ENCODE measurements around the gene PDE6D. TPM values are rescaled to one million over a fixed set of nuclear protein-coding genes. Genes with fewer than 3 reads are reported as not detected.

PDE6D gene
- total RNA-seq, 1 donor from 2014 or later: 47.1 TPM

DNA sequence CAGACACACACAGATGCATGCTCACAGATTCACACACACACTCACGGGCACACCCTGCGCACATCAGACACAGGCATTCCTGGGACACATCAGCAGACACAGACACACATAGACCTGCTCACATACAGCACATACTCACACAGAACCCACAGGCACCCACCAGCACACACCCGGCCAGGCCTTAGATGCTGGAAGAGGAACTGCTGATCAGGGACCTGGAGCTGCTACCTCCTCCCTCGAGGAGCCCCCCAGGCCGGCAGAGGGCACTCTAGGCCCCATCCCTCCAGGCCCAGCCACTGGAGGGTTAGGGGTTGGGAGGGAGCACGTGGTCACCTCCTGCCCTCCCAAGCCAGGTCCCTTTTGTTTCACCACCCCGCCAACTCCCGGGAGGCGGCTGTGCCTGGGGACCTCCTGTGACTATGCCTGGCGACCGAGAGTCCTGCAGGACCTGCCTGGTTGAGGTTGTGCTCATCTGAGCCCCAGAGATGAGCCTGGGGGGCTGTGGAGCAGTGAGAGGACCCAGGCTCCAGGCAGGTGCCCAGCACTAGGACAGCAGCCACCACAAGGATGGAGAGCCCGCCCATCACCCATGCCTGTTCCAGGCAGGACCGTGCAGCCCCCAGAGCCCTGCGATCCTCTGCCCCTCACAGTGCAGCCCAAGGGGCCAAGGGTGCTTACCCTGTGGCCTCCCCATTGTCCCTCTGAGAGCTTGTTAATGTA, 93.8 kb downstream of the PDE6D start:
- H3K4me3 Mint-ChIP-seq (ENCODE audit: unreplicated experiment): peak overlapping the region; percentile 55

DNA sequence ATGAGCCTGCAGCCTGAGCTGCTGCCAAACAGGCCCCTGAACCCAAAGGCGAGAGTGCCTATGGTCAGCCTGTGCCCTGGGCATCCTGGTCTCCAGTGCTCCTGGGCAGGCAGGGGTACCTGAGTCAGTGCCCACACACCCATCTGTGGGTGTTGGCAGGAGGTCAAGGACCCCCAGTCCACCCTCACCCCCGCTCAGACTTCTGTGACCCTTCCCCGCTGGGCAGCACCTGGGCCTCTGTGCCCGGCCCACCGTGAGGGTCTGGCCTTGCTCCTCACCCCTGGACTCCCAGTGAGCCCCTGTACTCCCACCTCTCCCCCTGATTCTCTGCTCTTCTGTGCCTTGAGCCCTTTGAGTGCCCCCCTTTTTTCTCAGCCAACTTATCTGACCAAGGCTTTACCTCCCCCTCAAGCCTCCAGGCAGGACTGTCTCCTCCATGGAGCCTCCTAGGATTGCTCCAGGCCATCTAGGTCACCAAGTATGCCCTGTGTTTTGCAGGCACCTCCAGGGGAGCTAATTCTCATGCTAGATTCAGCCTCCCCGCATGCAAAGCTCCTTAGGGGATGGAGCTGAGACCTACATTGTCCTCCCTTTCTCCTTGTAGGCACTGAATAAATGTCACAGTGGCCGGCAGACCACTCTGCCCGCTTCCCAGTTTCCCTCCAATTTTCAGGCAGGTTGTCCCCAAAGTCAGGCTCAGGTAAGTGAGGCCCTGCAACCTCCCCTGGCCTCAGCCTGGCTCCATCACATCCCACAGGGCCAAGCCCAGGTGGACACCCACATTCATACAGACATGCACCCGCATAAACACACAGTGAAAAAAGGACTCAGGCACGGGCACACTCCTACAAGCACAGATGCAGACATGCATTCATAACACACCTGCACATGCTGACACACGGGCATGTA, 94.6 kb downstream of the PDE6D start:
- DNase-seq: no peak
- H3K36me3 Mint-ChIP-seq (ENCODE audit: unreplicated experiment): no peaks in the 10 kb centered on the region
- H3K9me3 Mint-ChIP-seq (ENCODE audit: unreplicated experiment): peaks cover 15% of the 10 kb centered on the region
- H3K27ac Mint-ChIP-seq (ENCODE audit: unreplicated experiment): peak overlapping the region; percentile 83
- TF ChIP-seq, protein P1, sequence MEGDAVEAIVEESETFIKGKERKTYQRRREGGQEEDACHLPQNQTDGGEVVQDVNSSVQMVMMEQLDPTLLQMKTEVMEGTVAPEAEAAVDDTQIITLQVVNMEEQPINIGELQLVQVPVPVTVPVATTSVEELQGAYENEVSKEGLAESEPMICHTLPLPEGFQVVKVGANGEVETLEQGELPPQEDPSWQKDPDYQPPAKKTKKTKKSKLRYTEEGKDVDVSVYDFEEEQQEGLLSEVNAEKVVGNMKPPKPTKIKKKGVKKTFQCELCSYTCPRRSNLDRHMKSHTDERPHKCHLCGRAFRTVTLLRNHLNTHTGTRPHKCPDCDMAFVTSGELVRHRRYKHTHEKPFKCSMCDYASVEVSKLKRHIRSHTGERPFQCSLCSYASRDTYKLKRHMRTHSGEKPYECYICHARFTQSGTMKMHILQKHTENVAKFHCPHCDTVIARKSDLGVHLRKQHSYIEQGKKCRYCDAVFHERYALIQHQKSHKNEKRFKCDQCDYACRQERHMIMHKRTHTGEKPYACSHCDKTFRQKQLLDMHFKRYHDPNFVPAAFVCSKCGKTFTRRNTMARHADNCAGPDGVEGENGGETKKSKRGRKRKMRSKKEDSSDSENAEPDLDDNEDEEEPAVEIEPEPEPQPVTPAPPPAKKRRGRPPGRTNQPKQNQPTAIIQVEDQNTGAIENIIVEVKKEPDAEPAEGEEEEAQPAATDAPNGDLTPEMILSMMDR (IDR thresholded peaks at IDR 0.05; ENCODE audit: partially characterized antibody, unreplicated experiment): no peak
- H3K4me1 Mint-ChIP-seq (ENCODE audit: low read depth, unreplicated experiment): peaks cover 22% of the 10 kb centered on the region
- H3K27me3 Mint-ChIP-seq (ENCODE audit: unreplicated experiment): peaks cover 19% of the 10 kb centered on the region
- peak overlapping the region; percentile 12 for H3K4me3 Mint-ChIP-seq (ENCODE audit: unreplicated experiment)

More for the DNA sequence above, 93.8 kb downstream of the PDE6D start:
- H3K36me3 Mint-ChIP-seq (ENCODE audit: unreplicated experiment): no peaks in the 10 kb centered on the region
- H3K27me3 Mint-ChIP-seq (ENCODE audit: unreplicated experiment): peaks cover 13% of the 10 kb centered on the region
- H3K27ac Mint-ChIP-seq (ENCODE audit: unreplicated experiment): peak overlapping the region; percentile 83
- TF ChIP-seq, protein P1 (IDR thresholded peaks at IDR 0.05; ENCODE audit: partially characterized antibody, unreplicated experiment): peak; percentile 48
- peaks cover 12% of the 10 kb centered on the region for H3K9me3 Mint-ChIP-seq (ENCODE audit: unreplicated experiment)
- peak; percentile 83 for DNase-seq
- H3K4me1 Mint-ChIP-seq (ENCODE audit: low read depth, unreplicated experiment): peaks cover 14% of the 10 kb centered on the region

DNA sequence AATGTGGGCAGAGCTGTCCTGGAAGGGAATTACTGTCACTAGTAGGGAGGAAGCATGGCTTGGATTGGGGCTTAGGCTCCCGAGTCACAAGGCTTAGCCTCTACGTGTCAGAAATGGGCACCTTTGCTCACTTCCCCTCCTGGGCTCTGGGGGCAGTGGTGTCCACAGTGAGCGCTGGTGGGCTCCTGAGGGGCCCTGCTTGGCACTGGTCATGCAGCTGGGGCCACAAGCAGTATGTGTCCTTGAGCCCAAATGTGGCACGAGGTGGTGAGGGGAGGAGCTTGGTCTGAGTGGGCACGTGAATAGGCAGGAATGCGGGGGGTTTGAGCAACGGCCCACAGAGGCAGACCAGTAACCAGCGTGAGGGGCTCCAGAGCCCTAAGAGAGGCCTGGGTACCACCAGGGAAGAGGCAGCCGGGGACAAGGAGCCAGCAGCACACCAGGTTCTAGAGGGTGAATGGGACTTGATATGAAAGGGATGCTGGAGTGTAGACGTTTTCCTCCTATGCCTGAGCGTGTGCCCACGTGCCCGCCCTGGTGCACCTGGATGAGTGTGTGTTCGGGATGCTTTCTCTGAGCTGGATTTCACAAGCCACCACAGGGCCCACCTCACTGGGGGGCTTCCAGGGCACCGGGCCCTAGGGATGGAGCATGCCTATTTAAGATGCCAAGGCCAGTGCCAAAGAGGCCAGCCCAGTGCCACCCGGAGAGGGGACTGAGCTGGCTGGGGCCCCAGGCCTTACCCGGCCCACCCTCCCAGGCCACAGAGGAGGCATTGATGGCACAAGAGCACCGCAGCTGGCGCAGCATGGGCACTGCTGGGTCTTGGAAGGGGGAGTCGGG, 95.5 kb downstream of the PDE6D start:
- no peak for DNase-seq
- H3K4me1 Mint-ChIP-seq (ENCODE audit: low read depth, unreplicated experiment): peaks cover 22% of the 10 kb centered on the region

DNA sequence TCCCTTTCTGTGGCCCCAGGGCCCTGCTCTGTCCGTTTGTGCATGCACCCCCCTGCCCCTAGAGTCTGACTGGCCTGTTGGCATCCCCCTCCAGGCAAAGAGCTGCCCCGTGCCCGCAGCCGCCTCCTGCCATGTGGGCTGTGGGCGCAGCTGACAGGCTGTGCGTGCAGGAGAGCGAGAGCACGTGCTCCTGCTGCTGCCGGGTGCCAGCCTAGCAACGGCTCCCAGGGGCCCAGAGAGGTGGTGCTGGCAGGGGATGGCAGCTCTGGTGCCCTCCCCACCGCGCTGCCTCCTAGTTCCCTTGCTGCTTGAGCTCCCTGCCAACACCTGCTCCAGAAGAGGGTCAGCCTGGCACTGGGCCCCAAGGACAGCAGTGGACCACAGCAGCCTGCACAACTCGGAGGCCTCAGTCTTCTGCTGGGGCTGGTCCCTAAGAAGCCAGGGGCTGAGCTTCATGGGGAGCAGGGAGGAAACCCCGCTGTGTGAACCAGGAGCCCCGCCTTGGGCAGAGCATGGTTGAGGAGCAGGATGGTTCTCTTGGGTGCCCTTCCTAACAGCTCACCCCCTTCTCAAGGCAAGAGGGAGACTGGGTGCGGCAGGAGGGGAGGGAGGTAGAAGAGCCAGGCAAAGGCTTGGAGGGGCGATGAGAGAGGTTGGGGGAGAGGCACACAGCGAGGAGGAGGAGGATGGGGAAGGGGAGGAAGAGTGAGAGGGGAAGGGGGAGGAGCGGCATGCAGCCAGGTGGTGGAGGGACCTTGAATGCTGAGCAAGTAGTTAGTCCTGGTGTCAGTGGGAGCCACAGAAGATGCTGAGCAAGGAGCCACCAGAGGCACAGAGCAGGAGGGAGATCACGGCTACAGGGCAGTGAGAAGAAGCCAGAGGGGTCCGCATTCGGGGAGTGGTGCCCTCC, 96.5 kb downstream of the PDE6D start:
- peaks cover 20% of the 10 kb centered on the region for H3K27me3 Mint-ChIP-seq (ENCODE audit: unreplicated experiment)
- no peak for DNase-seq
- H3K36me3 Mint-ChIP-seq (ENCODE audit: unreplicated experiment): no peaks in the 10 kb centered on the region
- H3K9me3 Mint-ChIP-seq (ENCODE audit: unreplicated experiment): peaks cover 15% of the 10 kb centered on the region
- TF ChIP-seq, protein P1 (IDR thresholded peaks at IDR 0.05; ENCODE audit: partially characterized antibody, unreplicated experiment): no peak
- H3K4me1 Mint-ChIP-seq (ENCODE audit: low read depth, unreplicated experiment): peaks cover 26% of the 10 kb centered on the region
- H3K4me3 Mint-ChIP-seq (ENCODE audit: unreplicated experiment): no peak overlapping the region
- H3K27ac Mint-ChIP-seq (ENCODE audit: unreplicated experiment): no peak overlapping the region

More for the DNA sequence above, 95.5 kb downstream of the PDE6D start:
- H3K27ac Mint-ChIP-seq (ENCODE audit: unreplicated experiment): no peak overlapping the region
- peaks cover 15% of the 10 kb centered on the region for H3K9me3 Mint-ChIP-seq (ENCODE audit: unreplicated experiment)
- TF ChIP-seq, protein P1 (IDR thresholded peaks at IDR 0.05; ENCODE audit: partially characterized antibody, unreplicated experiment): no peak
- H3K27me3 Mint-ChIP-seq (ENCODE audit: unreplicated experiment): peaks cover 20% of the 10 kb centered on the region
- no peaks in the 10 kb centered on the region for H3K36me3 Mint-ChIP-seq (ENCODE audit: unreplicated experiment)
- no peak overlapping the region for H3K4me3 Mint-ChIP-seq (ENCODE audit: unreplicated experiment)
